OCI-M2 (cell line): Measurements from ENCODE around the gene PRAMEF33.
"Not testable (repeated sequence)": the region's sequence is repeated elsewhere in the genome, so short reads cannot be mapped to it uniquely, and the experiment has no call there.

Experiments
- DNase-seq: peaks from one replicate; lab custom pipeline; 2025; ENCODE audit not compliant: unreplicated experiment; lab: John Stamatoyannopoulos, UW

Gene PRAMEF33, protein sequence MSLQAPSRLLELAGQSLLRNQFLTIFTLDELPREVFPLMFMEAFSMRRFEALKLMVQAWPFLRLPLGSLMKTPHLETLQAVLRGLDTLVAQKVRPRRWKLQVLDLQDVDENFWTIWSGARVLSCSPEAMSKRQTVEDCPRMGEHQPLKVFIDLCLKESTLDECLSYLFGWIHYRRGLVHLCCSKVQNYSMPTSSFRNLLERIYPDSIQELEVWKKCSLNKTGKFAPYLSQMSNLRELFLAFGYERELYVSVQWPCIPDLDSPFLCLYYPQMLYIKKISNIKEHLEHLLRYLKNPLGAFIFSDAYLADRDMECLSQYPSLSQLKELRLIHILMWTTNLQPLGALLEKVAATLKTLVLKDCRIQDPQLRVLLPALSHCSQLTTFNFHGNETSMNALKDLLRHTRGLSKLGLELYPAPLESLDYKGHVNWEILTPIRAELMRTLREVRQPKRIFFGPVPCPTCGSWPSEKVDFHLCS

DNA sequence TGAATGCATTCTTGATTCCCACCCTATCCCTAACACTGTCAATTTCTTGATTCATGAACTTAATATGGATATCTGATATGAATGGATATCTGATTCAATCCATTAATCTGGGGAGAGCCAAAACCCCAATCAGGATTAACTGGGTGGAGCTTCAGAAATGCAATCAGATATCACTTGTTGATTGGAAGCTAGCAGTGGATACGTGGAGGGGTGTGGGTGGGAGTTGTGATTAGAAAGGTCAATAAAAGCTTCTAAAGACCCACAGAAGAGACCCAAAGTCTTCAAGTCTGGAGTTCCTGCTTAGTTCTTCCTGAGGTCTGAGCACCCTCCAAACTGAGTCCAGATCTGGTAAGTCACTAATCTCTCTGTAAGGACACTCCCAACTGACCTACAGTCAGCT, at the start of gene PRAMEF33:
Gene PRAMEF33 (plus strand): TSS at position 301 of the 400 bp plus-strand sequence. CDS start 2,416 bp downstream, outside the sequence.
- DNase-seq, result not testable (repeated sequence)

DNA sequence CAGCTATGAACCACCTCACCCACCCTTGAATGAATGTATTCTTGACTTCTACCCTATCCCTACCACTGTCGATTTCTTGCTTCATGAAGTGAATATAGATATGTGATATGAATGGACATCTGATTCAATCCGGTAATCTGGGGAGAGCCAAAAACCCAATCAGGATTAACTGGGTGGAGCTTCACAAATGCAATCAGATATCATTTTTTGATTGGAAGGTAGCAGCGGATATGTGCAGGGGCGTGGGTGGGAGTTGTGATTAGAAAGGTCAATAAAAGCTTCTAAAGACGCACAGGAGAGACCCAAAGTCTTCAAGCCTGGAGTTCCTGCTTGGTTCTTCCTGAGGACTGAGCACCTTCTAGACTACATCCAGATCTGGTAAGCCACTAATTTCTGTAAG, 49.4 kb upstream of the PRAMEF33 start, which contains the start of gene PRAMEF5:
Gene PRAMEF5 (plus strand): TSS at position 301 of the 400 bp plus-strand sequence. CDS start 5,071 bp downstream, outside the sequence.
- not testable (repeated sequence) for DNase-seq

GRCh38 chr1:13265124-13265523, 38.2 kb upstream of the PRAMEF33 start:
- not testable (repeated sequence) for DNase-seq

DNA sequence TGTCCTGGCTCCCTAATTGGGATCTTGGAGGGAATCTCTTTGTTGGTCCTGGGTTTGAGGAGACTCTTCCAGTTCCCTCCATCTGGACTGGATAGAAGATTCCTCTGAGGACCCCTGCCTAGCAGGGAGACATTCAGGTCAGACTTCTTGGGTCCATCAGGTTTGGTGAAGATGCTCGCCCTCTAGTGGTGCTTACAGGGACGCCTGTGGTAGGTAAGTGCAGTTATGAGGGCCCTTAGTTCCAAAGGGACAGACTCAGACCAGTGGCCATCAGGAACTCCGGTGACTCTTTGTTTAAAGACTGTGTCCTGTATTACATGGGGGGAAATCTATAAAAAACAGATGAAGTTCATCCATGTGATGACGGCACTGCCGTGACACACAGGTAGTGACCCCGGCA, 26.3 kb upstream of the PRAMEF33 start:
- not testable (repeated sequence) for DNase-seq

DNA sequence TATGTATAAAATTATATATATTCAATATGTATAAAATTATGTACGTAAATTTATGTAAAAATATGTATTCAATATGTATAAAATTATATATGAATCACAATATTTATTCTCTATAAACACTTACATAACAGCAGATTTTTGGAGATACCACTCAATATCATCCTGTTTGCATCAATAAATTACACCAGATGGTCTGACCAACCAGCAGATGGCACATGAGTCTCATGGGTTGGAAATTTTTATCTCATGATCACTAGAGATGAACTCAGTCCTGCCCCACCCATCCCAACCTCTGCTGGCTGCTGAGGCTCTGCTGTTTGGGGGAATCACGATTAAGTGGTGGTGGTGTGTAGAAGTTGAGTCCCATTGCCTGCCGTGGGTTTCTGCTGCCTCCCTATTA, 23.7 kb upstream of the PRAMEF33 start:
- not testable (repeated sequence) for DNase-seq

DNA sequence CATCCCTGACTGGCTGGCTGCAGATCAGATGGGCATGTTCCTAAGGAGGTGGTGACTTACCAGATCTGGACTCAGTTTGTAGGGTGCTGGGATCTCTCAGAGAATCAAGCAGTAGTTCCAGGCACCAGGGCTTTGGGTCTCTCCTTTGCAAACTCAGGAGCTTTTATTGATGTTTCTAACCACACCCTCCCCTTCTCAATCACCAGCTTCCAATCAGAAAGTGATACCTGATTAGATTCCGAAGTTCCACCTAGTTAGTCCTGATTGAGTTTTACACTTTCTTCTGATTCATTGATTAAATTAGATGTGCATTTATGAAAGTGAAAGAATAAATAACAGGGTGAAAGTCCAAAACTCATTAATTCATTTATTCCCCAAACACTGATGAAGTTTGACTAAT, 18.3 kb upstream of the PRAMEF33 start, which contains the start of gene PRAMEF8:
Gene PRAMEF8 (minus strand): TSS at position 101 of the 400 bp plus-strand sequence. CDS start 1,046 bp downstream, outside the sequence.
- DNase-seq, result not testable (repeated sequence)

DNA sequence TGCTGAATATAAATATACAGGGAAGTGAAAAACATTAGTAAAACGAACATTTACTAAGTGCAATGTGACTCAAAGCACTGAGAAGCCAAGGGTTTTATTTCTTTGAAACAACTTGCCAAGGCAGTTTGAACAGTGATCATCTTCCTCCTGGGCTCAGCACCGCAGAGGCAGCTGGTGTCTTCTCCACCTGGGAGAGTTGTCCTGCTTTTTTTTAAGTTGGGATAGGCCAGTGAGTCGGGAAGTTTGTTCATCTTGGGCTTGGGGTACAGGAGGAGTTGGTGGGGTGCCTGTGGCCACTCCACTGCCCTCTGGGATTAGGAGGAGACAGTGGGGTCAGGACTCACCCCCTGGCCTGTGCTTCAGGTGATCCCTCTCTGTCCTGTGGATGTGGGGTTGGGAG, 14.3 kb upstream of the PRAMEF33 start:
- DNase-seq, result not testable (repeated sequence)

DNA sequence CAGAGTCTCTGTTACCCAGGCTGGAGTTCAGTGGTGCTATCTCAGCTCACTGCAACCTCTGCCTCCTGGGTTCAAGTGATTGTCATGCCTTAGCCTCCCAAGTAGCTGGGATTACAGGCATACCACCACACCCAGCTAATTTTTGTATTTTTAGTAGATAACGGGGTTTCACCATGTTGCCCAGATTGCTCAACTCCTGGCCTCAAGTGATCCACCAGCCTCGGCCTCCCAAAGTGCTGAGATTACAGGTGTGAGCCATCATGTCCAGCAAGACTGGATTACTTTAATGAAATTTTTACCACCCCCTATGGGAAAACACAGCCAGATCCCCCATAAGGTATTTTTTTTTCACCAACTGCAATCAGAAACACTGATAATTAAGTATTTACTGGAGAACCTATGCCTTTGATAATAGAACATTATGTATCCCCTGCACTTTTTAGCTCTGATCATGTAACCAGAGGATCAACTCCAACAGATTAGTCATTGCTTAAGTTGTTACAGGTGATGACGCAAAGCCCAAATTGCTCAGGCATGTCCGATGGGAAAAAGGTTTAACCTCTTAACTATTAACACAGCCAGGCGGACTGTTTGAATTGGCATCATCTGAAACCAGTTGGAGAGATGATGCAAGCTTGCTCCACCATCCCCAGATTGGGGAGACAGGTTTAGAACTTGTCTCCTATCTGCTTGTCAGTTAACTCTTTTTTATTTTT, 6.0 kb upstream of the PRAMEF33 start:
- not testable (repeated sequence) for DNase-seq

DNA sequence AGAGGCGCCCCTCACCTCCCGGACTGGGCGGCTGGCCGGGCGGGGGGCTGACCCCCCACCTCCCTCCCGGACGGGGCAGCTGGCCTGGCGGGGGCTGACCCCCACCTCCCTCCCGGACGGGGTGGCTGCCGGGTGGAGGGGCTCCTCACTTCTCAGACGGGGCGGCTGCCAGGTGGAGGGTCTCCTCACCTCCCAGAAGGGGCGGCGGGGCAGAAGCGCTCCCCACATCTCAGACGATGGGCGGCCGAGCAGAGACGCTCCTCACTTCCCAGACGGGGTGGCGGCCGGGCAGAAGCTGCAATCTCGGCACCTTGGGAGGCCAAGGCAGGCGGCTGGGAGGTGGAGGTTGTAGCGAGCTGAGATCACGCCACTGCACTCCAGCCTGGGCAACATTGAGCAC, 4.6 kb upstream of the PRAMEF33 start:
- not testable (repeated sequence) for DNase-seq

GRCh38 chr1:13302197-13302596, 1.1 kb upstream of the PRAMEF33 start:
- not testable (repeated sequence) for DNase-seq

DNA sequence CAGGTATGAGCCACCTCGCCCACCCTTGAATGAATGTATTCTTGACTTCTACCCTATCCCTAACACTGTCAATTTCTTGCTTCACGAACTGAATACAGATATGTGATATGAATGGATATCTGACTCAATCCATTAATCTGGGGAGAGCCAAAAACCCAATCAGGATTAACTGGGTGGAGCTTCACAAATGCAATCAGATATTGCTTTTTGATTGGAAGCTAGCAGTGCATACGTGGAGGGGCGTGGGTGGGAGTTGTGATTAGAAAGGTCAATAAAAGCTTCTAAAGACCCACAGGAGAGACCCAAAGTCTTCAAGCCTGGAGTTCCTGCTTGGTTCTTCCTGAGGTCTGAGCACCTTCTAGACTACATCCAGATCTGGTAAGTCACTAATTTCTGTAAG, 11.9 kb downstream of the PRAMEF33 start, which contains the start of gene PRAMEF15:
Gene PRAMEF15 (plus strand): TSS at position 301 of the 400 bp plus-strand sequence. CDS start 2,827 bp downstream, outside the sequence.
- not testable (repeated sequence) for DNase-seq

- DNase-seq, result not testable (repeated sequence)
Measured at GRCh38 chr1:13342496-13342895, 39.2 kb downstream of the PRAMEF33 start.

GRCh38 chr1:13347034-13347433, 43.7 kb downstream of the PRAMEF33 start, which contains the start of gene PRAMEF14:
Gene PRAMEF14 (minus strand): TSS chr1:13347134. CDS start chr1:13345314, 1,820 bp downstream.
- DNase-seq, result not testable (repeated sequence)

GRCh38 chr1:13353476-13353875, 50.1 kb downstream of the PRAMEF33 start:
- DNase-seq, result not testable (repeated sequence)

- not testable (repeated sequence) for DNase-seq
Measured at GRCh38 chr1:13354475-13354874, 51.1 kb downstream of the PRAMEF33 start.

GRCh38 chr1:13356774-13357173, 53.4 kb downstream of the PRAMEF33 start:
- DNase-seq, result not testable (repeated sequence)
